B cell (primary cell): Measurements from ENCODE around the gene COL5A1. TPM values are rescaled to one million over a fixed set of nuclear protein-coding genes. Genes with fewer than 3 reads are reported as not detected.
"Not testable (repeated sequence)": the region's sequence is repeated elsewhere in the genome, so short reads cannot be mapped to it uniquely, and the experiment has no call there.

Source experiments
- ATAC-seq: fragments of 200-7000 bp; cut with Tn5 transposase; one replicate; pipeline ENCODE4 v1.10.0; 2021; ENCODE audit warnings: low read depth, mild to moderate bottlenecking, moderate number of reproducible peaks, moderate library complexity
- CTCF ChIA-PET: fragments of 350-600 bp; sonication (Branson Sonifier 250); formaldehyde crosslinking; loops from one replicate; lab custom pipeline; 2021; ENCODE audit warnings: antibody characterized with exemption, inconsistent platforms; lab: Charles Lee
- POLR2A ChIA-PET: fragments of 350-600 bp; sonication (Branson Sonifier 250); formaldehyde crosslinking; loops from one replicate; lab custom pipeline; 2021; ENCODE audit warnings: antibody characterized with exemption; lab: Charles Lee
- DNase-seq: peaks from one replicate; pipeline ENCODE4 v3.0.0; 2013
- H2AFZ ChIP-seq: 2 replicates; pipeline ENCODE4 v1.6.1; 2012; ENCODE audit warnings: mild to moderate bottlenecking, low read depth, low read length; ENCODE audit not compliant: insufficient read depth, poor library complexity, severe bottlenecking
- H3K27ac ChIP-seq, 2 donors: 1 replicate in 1 of 2; 2 replicates in 1 of 2; pipeline ENCODE4 v1.5.1; 2012 to 2013; ENCODE audit warnings: low read length in 2 of 2, mild to moderate bottlenecking in 2 of 2, moderate library complexity in 1 of 2
- H3K27me3 ChIP-seq, 4 experiments: fragments of 200-600 bp in 1 of 4; sonication (generic) in 1 of 4; replicated peaks in 1 of 4; 1 replicate in 2 of 4; 2 replicates in 2 of 4; pipeline versions ENCODE4 v1.6.1 to v1.7.0; 2013 to 2016; ENCODE audit warnings: low read length in 3 of 4, mild to moderate bottlenecking in 2 of 4, mixed read lengths in 1 of 4, moderate library complexity in 1 of 4; ENCODE audit not compliant: insufficient read depth in 4 of 4, control insufficient read depth in 3 of 4; ENCODE audit errors: control extremely low read depth in 1 of 4
- H3K36me3 ChIP-seq, 2 experiments: replicated peaks in 1 of 2; 1 replicate in 1 of 2; 2 replicates in 1 of 2; pipeline versions ENCODE4 v1.6.1 to v1.7.1; 2013; ENCODE audit warnings: low read length in 1 of 2; ENCODE audit not compliant: insufficient read depth in 2 of 2, control insufficient read depth in 1 of 2; ENCODE audit errors: control extremely low read depth in 1 of 2, extremely low read depth in 1 of 2
- H3K4me1 ChIP-seq, 2 donors: fragments of 200-600 bp in 1 of 2; sonication (generic) in 1 of 2; 1 replicate in 1 of 2; 2 replicates in 1 of 2; pipeline versions ENCODE4 v1.5.1 to v1.6.1; 2013 to 2017; ENCODE audit warnings: low read length in 2 of 2; ENCODE audit not compliant: control insufficient read depth in 2 of 2, insufficient read depth in 2 of 2
- H3K4me2 ChIP-seq: replicated peaks from 2 replicates; pipeline ENCODE3; 2012; ENCODE audit warnings: mild to moderate bottlenecking, low read depth, low read length; ENCODE audit not compliant: poor library complexity, severe bottlenecking
- H3K4me3 ChIP-seq, 5 experiments: fragments of 200-600 bp in 1 of 5; sonication (generic) in 1 of 5; 1 replicate in 3 of 5; 2 replicates in 2 of 5; pipeline versions ENCODE4 v1.5.1 to v1.7.0; 2011 to 2016; ENCODE audit warnings: low read length in 4 of 5, mild to moderate bottlenecking in 4 of 5, low read depth in 2 of 5, control low read depth in 1 of 5, moderate library complexity in 1 of 5; ENCODE audit not compliant: insufficient read depth in 1 of 5; ENCODE audit errors: control extremely low read depth in 1 of 5, extremely low read depth in 1 of 5
- H3K79me2 ChIP-seq: fragments of 200-600 bp; sonication (generic); one replicate; pipeline ENCODE4 v1.6.0; 2016; ENCODE audit warnings: low read length; ENCODE audit not compliant: control insufficient read depth, insufficient read depth
- H3K9ac ChIP-seq: fragments of 200-600 bp; sonication (generic); 2 replicates; pipeline ENCODE4 v1.6.1; 2017; ENCODE audit warnings: mild to moderate bottlenecking, low read length, moderate library complexity
- H3K9me3 ChIP-seq, 3 donors: one replicate each; pipeline versions ENCODE4 v1.6.1 to v1.7.1; 2013; ENCODE audit warnings: low read length in 2 of 3; ENCODE audit not compliant: control insufficient read depth in 2 of 3, insufficient read depth in 1 of 3; ENCODE audit errors: control extremely low read depth in 1 of 3
- H4K20me1 ChIP-seq: 2 replicates; pipeline ENCODE4 v1.6.0; 2012; ENCODE audit warnings: mild to moderate bottlenecking, low read length; ENCODE audit not compliant: insufficient read depth, control insufficient read depth, poor library complexity, severe bottlenecking
- H3K27ac Mint-ChIP-seq: one replicate; pipeline ENCODE4 v1.8.0; 2021; ENCODE audit warnings: mixed read lengths
- H3K27me3 Mint-ChIP-seq: one replicate; pipeline ENCODE4 v1.8.0; 2021; ENCODE audit warnings: mixed read lengths
- H3K4me1 Mint-ChIP-seq: one replicate; pipeline ENCODE4 v1.8.0; 2021; ENCODE audit warnings: mixed read lengths
- H3K4me3 Mint-ChIP-seq: one replicate; pipeline ENCODE4 v1.8.0; 2021; ENCODE audit warnings: mixed read lengths
- H3K9me3 Mint-ChIP-seq: one replicate; pipeline ENCODE4 v1.8.0; 2022; ENCODE audit warnings: mixed read lengths; ENCODE audit not compliant: insufficient read depth
- EZH2 ChIP-seq: IDR thresholded peaks from 2 replicates; pipeline ENCODE4 v1.6.1; 2012; ENCODE audit warnings: borderline replicate concordance, low read depth, mild to moderate bottlenecking, moderate library complexity, low read length; ENCODE audit not compliant: insufficient read depth, poor library complexity, severe bottlenecking
- WGBS: methylation state at CpG from one replicate; pipeline ENCODE4 v1.1.5; 2013; ENCODE audit warnings: missing lambda C conversion rate; ENCODE audit not compliant: insufficient coverage; 5-methylcytosine and 5-hydroxymethylcytosine counted together
- intact Hi-C: fragments of 100-400 bp; cut with micrococcal nuclease; formaldehyde crosslinking; loops from one replicate; pipeline ENCODE4 v1.10.0; 2022
- polyA plus RNA-seq: library from polyadenylated mRNA; depleted of rRNA; stranded (reverse); fragments of >200 nt; gene quantifications from 2 replicates; pipeline ENCODE4 v1.2.3, GENCODE V29; 2012
- total RNA-seq, 2 donors: library from RNA; stranded (reverse); fragments of 120-200 nt in 1 of 2; gene quantifications; 1 replicate in 1 of 2; 2 replicates in 1 of 2; pipeline versions ENCODE4 v1.2.3 to v1.2.4, GENCODE V29; 2013 to 2022
- TF ChIP-seq, protein P1 (sequence below): fragments of 200-600 bp; IDR thresholded peaks from one replicate; pipeline ENCODE4 v1.8.0; 2022; ENCODE audit warnings: antibody characterized with exemption, mild to moderate bottlenecking

COL5A1 gene
- total and polyA plus RNA-seq, 2 donors (not counting 1 experiment from before 2014, with no cell fraction given): 0.06 TPM; not detected in 1

DNA sequence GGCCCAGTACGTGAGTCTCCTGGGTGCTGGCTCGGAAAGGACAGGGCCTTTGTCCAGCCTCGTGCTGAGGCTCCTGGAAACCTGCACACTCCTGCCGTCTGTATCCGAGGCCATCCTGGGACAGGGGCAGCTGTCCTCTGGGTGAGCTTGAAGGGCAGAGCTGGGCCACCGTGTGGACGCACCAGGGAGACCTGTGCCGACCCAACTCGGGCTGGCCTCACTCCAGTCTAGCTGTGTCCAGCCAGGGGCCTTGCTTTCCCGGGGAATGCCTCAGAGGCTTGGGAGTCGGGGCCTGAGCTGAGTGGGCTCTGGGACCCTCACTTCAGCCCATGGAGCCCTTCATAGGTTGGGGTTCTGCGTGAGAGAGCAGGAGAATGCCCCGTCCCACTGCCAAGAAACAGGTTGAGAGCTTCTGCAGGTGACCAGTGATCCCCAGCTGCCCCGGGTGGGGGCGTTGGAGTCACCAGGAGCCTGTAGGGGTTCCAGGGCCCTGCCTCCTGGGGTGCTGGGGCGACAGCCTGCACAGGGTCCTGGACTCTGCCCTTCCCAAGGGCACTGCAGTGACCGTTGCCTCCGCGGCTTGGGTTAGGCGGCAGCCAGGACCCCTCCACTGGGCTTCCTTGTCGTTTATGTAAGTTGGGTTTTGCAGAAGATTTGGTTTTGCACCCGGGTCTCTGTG lies 60.1 kb downstream of the COL5A1 start:
- H3K9me3 ChIP-seq: no peaks in the 10 kb centered on the region
- Mint-ChIP-seq H3K9me3 (no peaks in the 10 kb centered on the region), H3K27me3 (no peaks in the 10 kb centered on the region), H3K4me3 (no peak overlapping the region), H3K27ac (no peak overlapping the region), H3K4me1 (no peaks in the 10 kb centered on the region)
- H3K4me1 ChIP-seq: no peaks in the 10 kb centered on the region
- H3K36me3 ChIP-seq: no peaks in the 10 kb centered on the region
- no peaks in the 10 kb centered on the region for H3K79me2 ChIP-seq
- CTCF ChIA-PET: no interaction called here
- no peak overlapping the region for H2AFZ ChIP-seq
- POLR2A ChIA-PET: no interaction called here
- no peak overlapping the region for H3K9ac ChIP-seq
- intact Hi-C loops: no loop called here
- no peak for DNase-seq
- no peak overlapping the region for H3K27ac ChIP-seq
- TF ChIP-seq EZH2: no peak
- TF ChIP-seq, protein P1, sequence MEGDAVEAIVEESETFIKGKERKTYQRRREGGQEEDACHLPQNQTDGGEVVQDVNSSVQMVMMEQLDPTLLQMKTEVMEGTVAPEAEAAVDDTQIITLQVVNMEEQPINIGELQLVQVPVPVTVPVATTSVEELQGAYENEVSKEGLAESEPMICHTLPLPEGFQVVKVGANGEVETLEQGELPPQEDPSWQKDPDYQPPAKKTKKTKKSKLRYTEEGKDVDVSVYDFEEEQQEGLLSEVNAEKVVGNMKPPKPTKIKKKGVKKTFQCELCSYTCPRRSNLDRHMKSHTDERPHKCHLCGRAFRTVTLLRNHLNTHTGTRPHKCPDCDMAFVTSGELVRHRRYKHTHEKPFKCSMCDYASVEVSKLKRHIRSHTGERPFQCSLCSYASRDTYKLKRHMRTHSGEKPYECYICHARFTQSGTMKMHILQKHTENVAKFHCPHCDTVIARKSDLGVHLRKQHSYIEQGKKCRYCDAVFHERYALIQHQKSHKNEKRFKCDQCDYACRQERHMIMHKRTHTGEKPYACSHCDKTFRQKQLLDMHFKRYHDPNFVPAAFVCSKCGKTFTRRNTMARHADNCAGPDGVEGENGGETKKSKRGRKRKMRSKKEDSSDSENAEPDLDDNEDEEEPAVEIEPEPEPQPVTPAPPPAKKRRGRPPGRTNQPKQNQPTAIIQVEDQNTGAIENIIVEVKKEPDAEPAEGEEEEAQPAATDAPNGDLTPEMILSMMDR: no peak
- no peak overlapping the region for H3K4me2 ChIP-seq
- H3K4me3 ChIP-seq: no peak overlapping the region
- H4K20me1 ChIP-seq: no peaks in the 10 kb centered on the region
- 90% methylated on average over 22 of the region's 22 CpGs for WGBS
- no peak for ATAC-seq
- no peaks in the 10 kb centered on the region for H3K27me3 ChIP-seq

DNA sequence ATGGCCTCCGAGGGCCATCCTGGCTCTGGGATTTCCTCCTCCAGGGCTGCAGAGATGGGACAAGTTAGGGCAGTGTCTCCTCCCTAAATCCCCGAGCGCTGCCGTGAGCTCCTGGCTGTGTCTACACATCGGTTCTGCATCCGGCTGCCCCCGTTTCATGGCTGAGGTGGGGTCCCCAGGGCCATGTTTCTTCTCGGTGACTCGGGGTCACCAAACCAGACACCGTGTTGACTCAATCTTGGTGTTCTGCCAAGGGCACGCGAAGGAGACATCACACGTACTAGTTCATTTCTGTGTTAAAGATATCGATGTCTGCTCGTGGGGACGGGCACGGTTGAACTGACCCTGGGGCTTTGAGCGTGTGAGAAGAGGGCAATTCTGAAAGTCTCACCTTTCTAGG lies 60.7 kb downstream of the COL5A1 start:
- no peak for TF ChIP-seq EZH2
- TF ChIP-seq, protein P1: no peak
- Histone ChIP-seq H3K79me2 (no peaks in the 10 kb centered on the region), H2AFZ (no peak overlapping the region), H3K9me3 (no peaks in the 10 kb centered on the region), H3K4me1 (no peaks in the 10 kb centered on the region), H3K4me2 (no peak overlapping the region), H3K4me3 (no peak overlapping the region), H3K36me3 (no peaks in the 10 kb centered on the region), H4K20me1 (no peaks in the 10 kb centered on the region), H3K27ac (no peak overlapping the region), H3K9ac (no peak overlapping the region), H3K27me3 (no peaks in the 10 kb centered on the region)
- no peaks in the 10 kb centered on the region for H3K9me3 Mint-ChIP-seq
- WGBS: 92% methylated on average over 18 of the region's 18 CpGs
- no peak overlapping the region for H3K4me3 Mint-ChIP-seq
- ATAC-seq (no peak), DNase-seq (no peak)
- H3K27me3 Mint-ChIP-seq: no peaks in the 10 kb centered on the region
- no peak overlapping the region for H3K27ac Mint-ChIP-seq
- ChIA-PET POLR2A (no interaction called here), CTCF (no interaction called here)
- intact Hi-C loops: no loop called here
- H3K4me1 Mint-ChIP-seq: no peaks in the 10 kb centered on the region

DNA sequence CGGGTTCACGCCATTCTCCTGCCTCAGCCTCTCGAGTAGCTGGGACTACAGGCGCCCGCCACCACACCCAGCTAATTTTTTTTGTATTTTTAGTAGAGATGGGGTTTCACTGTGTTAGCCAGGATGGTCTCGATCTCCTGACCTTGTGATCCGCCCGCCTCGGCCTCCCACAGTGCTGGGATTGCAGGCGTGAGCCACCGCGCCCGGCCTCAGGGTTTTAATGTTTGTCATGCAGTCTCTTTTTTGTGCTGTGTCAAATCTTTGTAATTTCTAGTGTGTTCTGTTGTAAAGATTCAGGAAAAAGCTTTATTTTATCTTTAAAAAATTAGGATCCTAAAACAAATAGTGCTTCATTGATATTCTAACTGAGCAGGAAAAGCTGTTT lies 62.1 kb downstream of the COL5A1 start:
- H4K20me1 ChIP-seq, H3K9me3 Mint-ChIP-seq, H3K9ac ChIP-seq, H2AFZ ChIP-seq, POLR2A ChIA-PET, H3K4me1 ChIP-seq, H3K27me3 ChIP-seq, H3K27me3 Mint-ChIP-seq, H3K4me1 Mint-ChIP-seq, H3K9me3 ChIP-seq, H3K4me2 ChIP-seq, DNase-seq, H3K27ac Mint-ChIP-seq, H3K36me3 ChIP-seq, H3K27ac ChIP-seq, intact Hi-C loops, H3K79me2 ChIP-seq, H3K4me3 Mint-ChIP-seq, H3K4me3 ChIP-seq, ATAC-seq, CTCF ChIA-PET: not testable (repeated sequence)
- 88% methylated on average over 7 of the region's 13 CpGs for WGBS
